Fibroblast of villous mesenchyme (primary cell): Measurements from ENCODE around the gene ZBTB47. TPM values are rescaled to one million over a fixed set of nuclear protein-coding genes. Genes with fewer than 3 reads are reported as not detected.

ENCODE experiments used
- DNase-seq: peaks from one replicate; pipeline ENCODE4 v3.0.0-alpha.2; 2010; ENCODE audit warnings: low read depth
- H3K4me3 ChIP-seq: 2 replicates; pipeline ENCODE4 v1.5.1; 2011; ENCODE audit warnings: low read depth, mild to moderate bottlenecking, low read length
- CTCF ChIP-seq: IDR thresholded peaks from 2 replicates; pipeline ENCODE4 v1.5.1; 2012; ENCODE audit warnings: low read depth, mild to moderate bottlenecking, low read length; ENCODE audit not compliant: insufficient read depth
- total RNA-seq: library from RNA; depleted of rRNA; stranded (reverse); fragments of >200 nt; gene quantifications from 2 replicates; pipeline ENCODE4 v1.2.3, GENCODE V29; 2012

ZBTB47 gene
- total RNA-seq, 1 donor: 25.9 TPM

GRCh38 chr3:42688487-42689420, 35.3 kb downstream of the ZBTB47 start:
- DNase-seq: no peak

DNA sequence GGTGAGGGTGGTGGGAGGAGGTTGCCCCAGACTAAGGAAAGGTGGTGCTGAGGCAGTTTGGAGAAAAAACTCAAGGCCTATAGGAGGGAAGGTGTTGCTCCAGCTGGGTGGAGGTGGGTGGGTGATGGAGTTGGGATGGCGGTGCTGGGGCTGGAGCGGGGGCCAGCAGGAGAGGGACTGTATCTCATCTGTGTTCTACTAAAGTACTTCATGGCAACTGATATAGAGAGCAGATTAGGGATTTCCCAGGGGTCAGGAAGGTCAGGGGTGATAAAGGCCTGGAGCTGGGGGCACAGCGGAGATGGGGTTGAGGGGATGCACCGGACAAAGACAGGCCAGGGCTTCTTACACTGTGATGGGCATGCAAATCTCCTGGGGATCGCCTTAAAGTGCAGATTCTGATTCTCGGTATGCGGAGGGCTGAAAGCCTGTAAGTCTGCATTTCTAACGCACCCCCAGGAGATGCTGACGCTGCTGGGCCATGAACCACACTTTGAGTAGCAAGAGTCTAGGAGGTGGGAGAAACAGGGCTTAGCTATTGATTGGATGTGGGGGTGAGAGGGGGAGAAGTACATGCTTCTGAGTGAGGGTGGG, 36.0 kb downstream of the ZBTB47 start:
- no peak for TF ChIP-seq CTCF
- no peak for DNase-seq
- H3K4me3 ChIP-seq: no peak overlapping the region

More at GRCh38 chr3:42688487-42689420, 35.3 kb downstream of the ZBTB47 start:
- no peak for TF ChIP-seq CTCF
- H3K4me3 ChIP-seq: no peak overlapping the region

- no peak overlapping the region for H3K4me3 ChIP-seq
- DNase-seq: no peak
- TF ChIP-seq CTCF: no peak
Observed at GRCh38 chr3:42690191-42690590, 36.7 kb downstream of the ZBTB47 start.

GRCh38 chr3:42690766-42691680, 37.5 kb downstream of the ZBTB47 start:
- TF ChIP-seq CTCF: no peak
- DNase-seq: no peak
- no peak overlapping the region for H3K4me3 ChIP-seq

- no peak overlapping the region for H3K4me3 ChIP-seq
- TF ChIP-seq CTCF: no peak
- DNase-seq: no peak
Observed at GRCh38 chr3:42691816-42692666, 38.5 kb downstream of the ZBTB47 start.
